Endothelial cell of umbilical vein (primary cell): ENCODE results near the gene ZBTB7C. TPM values are rescaled to one million over a fixed set of nuclear protein-coding genes. Genes with fewer than 3 reads are reported as not detected.

Experiments used
- BruUV-seq: library from RNA; stranded (reverse); fragments of 400-500 nt; replicated peaks from 2 replicates; lab custom pipeline; 2021; lab: Mats Ljungman, UMichigan
- CTCF ChIA-PET: fragments of 300-600, 350-600 bp; sonication (Branson Sonifier 250); formaldehyde crosslinking; loops from one replicate; lab custom pipeline; 2021; ENCODE audit warnings: antibody characterized with exemption, inconsistent platforms; lab: Charles Lee
- POLR2A ChIA-PET: fragments of 300-600, 350-600 bp; sonication (Branson Sonifier 250); formaldehyde crosslinking; loops from one replicate; lab custom pipeline; 2021; ENCODE audit warnings: antibody characterized with exemption, inconsistent platforms; lab: Charles Lee
- DNase-seq: peaks from one replicate; pipeline ENCODE4 v3.0.0-alpha.2; 2011; ENCODE audit warnings: low read depth, low spot score
- FAIRE-seq: peaks from 2 replicates; lab custom pipeline; 2011; peaks lifted over from hg19 to GRCh38; lab: Jason Lieb, UNC
- H2AFZ ChIP-seq: 2 replicates; pipeline ENCODE4 v1.6.0; 2012; ENCODE audit warnings: low read depth, low read length, control low read depth, inconsistent platforms
- H3K27ac ChIP-seq: 2 replicates; pipeline ENCODE4 v1.5.1; 2011; ENCODE audit warnings: low read depth, mild to moderate bottlenecking, control low read depth, low read length, moderate library complexity; ENCODE audit not compliant: insufficient read depth
- H3K27me3 ChIP-seq, 2 experiments: 2 replicates each; pipeline versions ENCODE4 v1.6.0 to v1.6.1; 2011; ENCODE audit warnings: low read length in 2 of 2, mixed read lengths in 1 of 2; ENCODE audit not compliant: control insufficient read depth in 2 of 2, insufficient read depth in 2 of 2
- H3K36me3 ChIP-seq, 2 experiments: 2 replicates in 1 of 2; 3 replicates in 1 of 2; pipeline ENCODE4 v1.5.1; 2011; ENCODE audit warnings: low read length in 2 of 2, mild to moderate bottlenecking in 1 of 2, moderate library complexity in 1 of 2; ENCODE audit not compliant: control insufficient read depth in 2 of 2, insufficient read depth in 2 of 2; ENCODE audit errors: extremely low read depth in 1 of 2
- H3K4me1 ChIP-seq: 3 replicates; pipeline ENCODE4 v1.5.1; 2011; ENCODE audit warnings: mild to moderate bottlenecking, low read length; ENCODE audit not compliant: control insufficient read depth, insufficient read depth; ENCODE audit errors: extremely low read depth
- H3K4me2 ChIP-seq: 2 replicates; pipeline ENCODE4 v1.6.1; 2011; ENCODE audit warnings: low read length, control low read depth, mixed read lengths; ENCODE audit not compliant: insufficient read depth
- H3K4me3 ChIP-seq, 3 experiments: fragments of 200-600 bp in 1 of 3; sonication (generic), shearing (Covaris generic) in 1 of 3; replicated peaks in 1 of 3; 2 replicates each; pipeline ENCODE4 v1.5.1; 2011 to 2016; ENCODE audit warnings: control low read depth in 3 of 3, low read length in 3 of 3, mild to moderate bottlenecking in 2 of 3, inconsistent platforms in 1 of 3, low read depth in 1 of 3, moderate library complexity in 1 of 3; ENCODE audit not compliant: insufficient read depth in 1 of 3
- H3K79me2 ChIP-seq: 2 replicates; pipeline ENCODE4 v1.6.0; 2012; ENCODE audit warnings: low read length, inconsistent platforms; ENCODE audit not compliant: control insufficient read depth, insufficient read depth
- H3K9ac ChIP-seq: replicated peaks from 2 replicates; pipeline ENCODE3; 2011; ENCODE audit warnings: low read length, control low read depth; ENCODE audit not compliant: insufficient read depth; ENCODE audit errors: extremely low read depth
- H3K9me1 ChIP-seq: replicated peaks from 3 replicates; pipeline ENCODE4 v1.6.0; 2011; ENCODE audit warnings: mild to moderate bottlenecking, low read length; ENCODE audit not compliant: control insufficient read depth, insufficient read depth; ENCODE audit errors: extremely low read depth
- H3K9me3 ChIP-seq: replicated peaks from 2 replicates; pipeline ENCODE4 v1.5.1; 2012; ENCODE audit warnings: low read length, inconsistent platforms; ENCODE audit not compliant: control insufficient read depth, insufficient read depth
- H4K20me1 ChIP-seq: replicated peaks from 2 replicates; pipeline ENCODE3; 2011; ENCODE audit warnings: mild to moderate bottlenecking, low read length; ENCODE audit not compliant: control insufficient read depth, insufficient read depth; ENCODE audit errors: extremely low read depth
- CTCF ChIP-seq, 2 donors: IDR thresholded peaks; 1 replicate in 1 of 2; 2 replicates in 1 of 2; pipeline ENCODE4 v1.5.1; 2011; ENCODE audit warnings: low read length in 2 of 2, mild to moderate bottlenecking in 2 of 2, moderate library complexity in 2 of 2, control low read depth in 1 of 2, inconsistent platforms in 1 of 2, low read depth in 1 of 2; ENCODE audit not compliant: insufficient read depth in 1 of 2; ENCODE audit errors: extremely low read depth in 1 of 2
- EZH2 ChIP-seq: IDR thresholded peaks from 2 replicates; pipeline ENCODE4 v1.6.1; 2012; ENCODE audit warnings: borderline replicate concordance, low read depth, mild to moderate bottlenecking, moderate library complexity, low read length, inconsistent platforms; ENCODE audit not compliant: severe bottlenecking
- FOS ChIP-seq: IDR thresholded peaks from 2 replicates; pipeline ENCODE4 v1.6.1; 2011; ENCODE audit warnings: mild to moderate bottlenecking, low read length, moderate library complexity, borderline replicate concordance; ENCODE audit not compliant: insufficient read depth
- GATA2 ChIP-seq: IDR thresholded peaks from 2 replicates; pipeline ENCODE4 v1.7.0; 2011; ENCODE audit warnings: low read depth, mild to moderate bottlenecking, moderate library complexity, mixed read lengths, low read length; ENCODE audit not compliant: insufficient read length, insufficient read depth
- JUN ChIP-seq: IDR thresholded peaks from 2 replicates; pipeline ENCODE4 v1.6.1; 2011; ENCODE audit warnings: borderline replicate concordance, low read depth; ENCODE audit not compliant: insufficient read length, insufficient read depth
- MAX ChIP-seq: IDR thresholded peaks from 2 replicates; pipeline ENCODE4 v1.6.1; 2011; ENCODE audit not compliant: insufficient read depth, insufficient read length
- MYC ChIP-seq: IDR thresholded peaks from one replicate; pipeline ENCODE4 v1.6.1; 2011; ENCODE audit warnings: mild to moderate bottlenecking, low read depth, low read length
- POLR2A ChIP-seq: IDR thresholded peaks from 2 replicates; pipeline ENCODE4 v1.6.1; 2012; ENCODE audit warnings: low read depth, mild to moderate bottlenecking, control low read depth, low read length
- POLR2AphosphoS5 ChIP-seq: IDR thresholded peaks from 2 replicates; pipeline ENCODE4 v1.6.1; 2012; ENCODE audit warnings: low read depth, mild to moderate bottlenecking, control low read depth, low read length, moderate library complexity; ENCODE audit not compliant: insufficient read depth
- dilution Hi-C: fragments of 300-500 bp; cut with MboI; formaldehyde crosslinking; loops from one replicate; pipeline ENCODE4 v1.15.0; 2019; ENCODE audit warnings: low sequenced_read_pairs; ENCODE audit not compliant: extremely low pct_ligation_motif_present
- intact Hi-C: fragments of 100-400 bp; cut with micrococcal nuclease; formaldehyde crosslinking; loops from one replicate; pipeline ENCODE4 v1.10.0; 2022
- polyA plus RNA-seq, 4 experiments: library from polyadenylated mRNA; depleted of rRNA in 3 of 4; stranded (reverse) in 3 of 4; unstranded in 1 of 4; fragments of >200 nt; gene quantifications; 2 replicates each; pipeline versions ENCODE4 v1.2.1 to v1.2.3, GENCODE V29; 2011 to 2012; ENCODE audit warnings: missing spikeins in 1 of 4
- total RNA-seq: library from RNA; stranded (reverse); gene quantifications from 2 replicates; pipeline ENCODE4 v1.2.3, GENCODE V29; 2021

ZBTB7C gene
- total and polyA plus RNA-seq, 2 donors (not counting 3 experiments of a cell fraction or from before 2014, with no cell fraction given), result not detected

- CTCF ChIA-PET, result no interaction called here
- H2AFZ ChIP-seq, result no peak overlapping the region
- dilution Hi-C loops, result no loop called here
- no peak overlapping the region for H3K4me3 ChIP-seq
- TF ChIP-seq POLR2AphosphoS5, result no peak
- TF ChIP-seq POLR2A, result no peak
- no peak for TF ChIP-seq JUN
- TF ChIP-seq CTCF (IDR thresholded peaks at IDR 0.05; ENCODE audit: extremely low read depth in 1 of 2, insufficient read depth in 1 of 2, low read depth in 1 of 2, low read length in 2 of 2), result no peak
- no peak for TF ChIP-seq GATA2
- TF ChIP-seq FOS, result no peak
- TF ChIP-seq MAX, result no peak
- TF ChIP-seq MYC, result no peak
- no peak for TF ChIP-seq EZH2
- no peak overlapping the region for H3K27ac ChIP-seq
- no peak for FAIRE-seq
- peaks cover 7% of the 10 kb centered on the region in 2 experiments for H3K27me3 ChIP-seq
- intact Hi-C loops, result no loop called here
- BruUV-seq, result no TSS peak
- H4K20me1 ChIP-seq, result no peaks in the 10 kb centered on the region
- H3K9me1 ChIP-seq, result no peaks in the 10 kb centered on the region
- H3K9me3 ChIP-seq, result no peaks in the 10 kb centered on the region
- no peak overlapping the region for H3K9ac ChIP-seq
- H3K36me3 ChIP-seq, result no peaks in the 10 kb centered on the region
- H3K4me2 ChIP-seq, result no peak overlapping the region
- POLR2A ChIA-PET, result no interaction called here
- no peak for DNase-seq
- H3K4me1 ChIP-seq, result peaks cover 4% of the 10 kb centered on the region
- H3K79me2 ChIP-seq, result no peaks in the 10 kb centered on the region
These were observed 250.5 kb downstream of the ZBTB7C start for GRCh38 chr18:48158721-48159120.
